Esophagus muscularis mucosa (tissue), 4 donors: ENCODE results near the gene ATL3. TPM values are rescaled to one million over a fixed set of nuclear protein-coding genes. Genes with fewer than 3 reads are reported as not detected.

Experiments used
- DNase-seq: peaks from one replicate; pipeline ENCODE4 v3.0.0-alpha.2; 2017; ENCODE audit errors: extremely low spot score
- H3K27ac ChIP-seq, 4 donors: fragments of 200-600 bp; sonication (generic); replicated peaks in 1 of 4; 1 replicate in 3 of 4; 2 replicates in 1 of 4; pipeline ENCODE4 v1.5.1; 2016 to 2019; ENCODE audit warnings: mild to moderate bottlenecking in 1 of 4
- H3K27me3 ChIP-seq, 4 donors: fragments of 200-600 bp; sonication (generic); one replicate each; pipeline versions ENCODE4 v1.5.1 to v1.6.0; 2016 to 2019
- H3K36me3 ChIP-seq, 4 donors: fragments of 200-600 bp; sonication (generic); one replicate each; pipeline ENCODE4 v1.5.1; 2016 to 2019
- H3K4me1 ChIP-seq, 4 donors: fragments of 200-600 bp; sonication (generic); one replicate each; pipeline ENCODE4 v1.5.1; 2016 to 2019
- H3K4me3 ChIP-seq, 4 donors: fragments of 200-600 bp; sonication (generic); 1 replicate in 2 of 4; 2 replicates in 2 of 4; pipeline ENCODE4 v1.5.1; 2016 to 2019; ENCODE audit warnings: mild to moderate bottlenecking in 4 of 4, moderate library complexity in 1 of 4
- H3K9me3 ChIP-seq, 4 donors: fragments of 200-600 bp; sonication (generic); 1 replicate in 3 of 4; 2 replicates in 1 of 4; pipeline ENCODE4 v1.5.1; 2016 to 2019
- EP300 ChIP-seq: sonication (generic); formaldehyde crosslinking; IDR thresholded peaks from one replicate; pipeline ENCODE4 v1.6.1; 2017; ENCODE audit warnings: antibody characterized with exemption
- POLR2A ChIP-seq: fragments of 450-650 bp; IDR thresholded peaks from one replicate; pipeline ENCODE4 v1.6.1; 2017; ENCODE audit warnings: antibody characterized with exemption, moderate library complexity, mild to moderate bottlenecking, low read depth
- POLR2AphosphoS5 ChIP-seq, 2 donors: sonication (generic); formaldehyde crosslinking; IDR thresholded peaks; one replicate each; pipeline ENCODE4 v1.6.1; 2017; ENCODE audit warnings: antibody characterized with exemption in 2 of 2
- WGBS: methylation state at CpG from one replicate; pipeline ENCODE4 v1.1.5; 2018; 5-methylcytosine and 5-hydroxymethylcytosine counted together
- intact Hi-C: fragments of 100-400 bp; cut with DNase I; formaldehyde crosslinking; loops from one replicate; pipeline ENCODE4 v1.15.1; 2023
- total RNA-seq, 4 donors: library from RNA; depleted of rRNA; stranded (reverse); fragments of >200 nt; gene quantifications; one replicate each; pipeline versions ENCODE4 v1.1.0 to v1.2.1, GENCODE V29; 2016
- TF ChIP-seq, protein P1 (sequence below), 3 experiments: fragments of 200-600 bp in 2 of 3; fragments of 450-650 bp in 1 of 3; sonication (generic) in 2 of 3; IDR thresholded peaks; one replicate each; pipeline ENCODE4 v1.5.1; 2017 to 2019; ENCODE audit warnings: antibody characterized with exemption in 3 of 3, mild to moderate bottlenecking in 2 of 3, moderate library complexity in 1 of 3

The ATL3 gene, protein sequence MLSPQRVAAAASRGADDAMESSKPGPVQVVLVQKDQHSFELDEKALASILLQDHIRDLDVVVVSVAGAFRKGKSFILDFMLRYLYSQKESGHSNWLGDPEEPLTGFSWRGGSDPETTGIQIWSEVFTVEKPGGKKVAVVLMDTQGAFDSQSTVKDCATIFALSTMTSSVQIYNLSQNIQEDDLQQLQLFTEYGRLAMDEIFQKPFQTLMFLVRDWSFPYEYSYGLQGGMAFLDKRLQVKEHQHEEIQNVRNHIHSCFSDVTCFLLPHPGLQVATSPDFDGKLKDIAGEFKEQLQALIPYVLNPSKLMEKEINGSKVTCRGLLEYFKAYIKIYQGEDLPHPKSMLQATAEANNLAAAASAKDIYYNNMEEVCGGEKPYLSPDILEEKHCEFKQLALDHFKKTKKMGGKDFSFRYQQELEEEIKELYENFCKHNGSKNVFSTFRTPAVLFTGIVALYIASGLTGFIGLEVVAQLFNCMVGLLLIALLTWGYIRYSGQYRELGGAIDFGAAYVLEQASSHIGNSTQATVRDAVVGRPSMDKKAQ
- 100 to 1,000 TPM; 138 to 202 (median 144) TPM for total RNA-seq

DNA sequence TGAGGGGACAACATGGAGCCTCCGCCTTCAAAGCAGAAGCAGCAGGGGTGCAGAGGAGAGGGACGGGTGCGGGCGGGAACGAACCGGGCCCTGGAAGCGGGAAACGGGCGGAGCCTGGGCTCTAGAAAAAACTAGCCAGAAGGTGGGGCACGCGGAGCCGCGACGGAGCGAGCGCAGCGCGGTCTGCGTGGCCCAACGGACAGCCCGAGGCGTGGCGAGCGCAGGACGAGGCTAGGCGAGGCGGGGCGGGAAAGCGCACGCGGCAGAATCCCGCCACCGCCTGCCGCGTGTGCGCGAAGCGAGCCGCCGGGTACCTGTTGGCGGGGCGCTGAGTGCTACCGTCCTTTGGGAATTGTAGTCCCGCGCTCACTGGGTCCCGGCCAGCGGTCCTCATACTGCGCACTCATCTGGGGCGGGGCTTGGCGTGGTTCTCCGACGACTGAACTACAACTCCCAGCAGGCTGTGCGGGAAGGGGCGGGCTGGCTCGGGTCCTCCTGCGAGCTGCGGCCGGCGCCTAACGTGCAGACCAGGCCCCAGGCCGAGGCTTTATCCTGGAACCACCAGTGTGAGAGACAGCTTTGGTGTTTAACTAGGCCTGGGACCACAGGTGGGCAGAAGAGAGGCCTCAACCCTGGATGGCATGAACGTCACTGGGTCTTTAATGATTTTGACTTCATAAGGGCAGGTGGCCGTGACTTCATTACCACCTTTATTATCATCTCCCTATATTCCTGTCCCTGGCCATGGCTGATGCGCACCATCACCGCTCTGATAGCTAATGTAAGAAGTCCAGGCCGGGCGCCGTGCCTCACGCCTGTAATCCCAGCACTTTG lies at the start of gene ATL3:
TSS of gene ATL3 (minus strand) at position 55 of the 834 bp plus-strand sequence. CDS start at position 14, 41 bp downstream.
- 13% methylated on average over 59 of the region's 69 CpGs for WGBS

DNA sequence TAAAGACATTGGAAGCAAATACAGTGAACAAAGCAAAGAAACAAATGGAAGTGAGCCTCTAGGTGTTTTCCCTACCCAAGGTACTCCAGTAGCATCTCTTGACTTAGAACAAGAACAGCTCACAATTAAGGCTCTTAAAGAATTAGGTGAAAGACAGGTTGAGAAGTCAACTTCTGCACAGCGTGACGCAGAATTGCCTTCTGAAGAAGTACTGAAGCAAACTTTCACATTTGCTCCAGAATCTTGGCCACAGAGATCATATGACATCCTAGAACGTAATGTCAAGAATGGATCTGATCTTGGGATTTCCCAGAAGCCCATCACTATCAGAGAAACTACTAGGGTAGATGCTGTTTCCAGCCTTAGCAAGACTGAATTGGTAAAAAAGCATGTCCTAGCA lies 49.4 kb upstream of the ATL3 start:
- Histone ChIP-seq H3K27me3 (no peaks in the 10 kb centered on the region), H3K36me3 (peaks cover 0 to 7% (median 0%) of the 10 kb centered on the region in 4 donors), H3K4me1 (peaks cover 0 to 7% (median 3%) of the 10 kb centered on the region in 4 donors), H3K9me3 (no peaks in the 10 kb centered on the region), H3K4me3 (no peak overlapping the region), H3K27ac (no peak overlapping the region)
- intact Hi-C loops: no loop called here
- WGBS: 100% methylated on average over 3 of the region's 3 CpGs
- TF ChIP-seq, protein P1, sequence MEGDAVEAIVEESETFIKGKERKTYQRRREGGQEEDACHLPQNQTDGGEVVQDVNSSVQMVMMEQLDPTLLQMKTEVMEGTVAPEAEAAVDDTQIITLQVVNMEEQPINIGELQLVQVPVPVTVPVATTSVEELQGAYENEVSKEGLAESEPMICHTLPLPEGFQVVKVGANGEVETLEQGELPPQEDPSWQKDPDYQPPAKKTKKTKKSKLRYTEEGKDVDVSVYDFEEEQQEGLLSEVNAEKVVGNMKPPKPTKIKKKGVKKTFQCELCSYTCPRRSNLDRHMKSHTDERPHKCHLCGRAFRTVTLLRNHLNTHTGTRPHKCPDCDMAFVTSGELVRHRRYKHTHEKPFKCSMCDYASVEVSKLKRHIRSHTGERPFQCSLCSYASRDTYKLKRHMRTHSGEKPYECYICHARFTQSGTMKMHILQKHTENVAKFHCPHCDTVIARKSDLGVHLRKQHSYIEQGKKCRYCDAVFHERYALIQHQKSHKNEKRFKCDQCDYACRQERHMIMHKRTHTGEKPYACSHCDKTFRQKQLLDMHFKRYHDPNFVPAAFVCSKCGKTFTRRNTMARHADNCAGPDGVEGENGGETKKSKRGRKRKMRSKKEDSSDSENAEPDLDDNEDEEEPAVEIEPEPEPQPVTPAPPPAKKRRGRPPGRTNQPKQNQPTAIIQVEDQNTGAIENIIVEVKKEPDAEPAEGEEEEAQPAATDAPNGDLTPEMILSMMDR (IDR thresholded peaks at IDR 0.05): no peak
- no peak for TF ChIP-seq EP300
- no peak for TF ChIP-seq POLR2A
- TF ChIP-seq POLR2AphosphoS5 (IDR thresholded peaks at IDR 0.05): no peak
- no peak for DNase-seq

More for the DNA sequence above, at the start of gene ATL3:
- intact Hi-C loops: no loop called here
- TF ChIP-seq POLR2AphosphoS5 (IDR thresholded peaks at IDR 0.05): peak; percentile 86 to 92
- TF ChIP-seq EP300: no peak
- TF ChIP-seq, protein P1 (IDR thresholded peaks at IDR 0.05): peak in 2 of 3 experiments; percentile 17 to 26
- TF ChIP-seq POLR2A: peak; percentile 24
- DNase-seq: peak; percentile 99
- Histone ChIP-seq H3K27ac (peak within 1 kb of the TSS; percentile 97 to 100 (median 99)), H3K9me3 (no peaks in the 10 kb centered on the region), H3K27me3 (no peaks in the 10 kb centered on the region), H3K4me1 (peaks cover 41 to 44% (median 42%) of the 10 kb centered on the region in 4 donors), H3K4me3 (peak within 1 kb of the TSS; percentile 79 to 98 (median 83)), H3K36me3 (no peaks in the 10 kb centered on the region)

DNA sequence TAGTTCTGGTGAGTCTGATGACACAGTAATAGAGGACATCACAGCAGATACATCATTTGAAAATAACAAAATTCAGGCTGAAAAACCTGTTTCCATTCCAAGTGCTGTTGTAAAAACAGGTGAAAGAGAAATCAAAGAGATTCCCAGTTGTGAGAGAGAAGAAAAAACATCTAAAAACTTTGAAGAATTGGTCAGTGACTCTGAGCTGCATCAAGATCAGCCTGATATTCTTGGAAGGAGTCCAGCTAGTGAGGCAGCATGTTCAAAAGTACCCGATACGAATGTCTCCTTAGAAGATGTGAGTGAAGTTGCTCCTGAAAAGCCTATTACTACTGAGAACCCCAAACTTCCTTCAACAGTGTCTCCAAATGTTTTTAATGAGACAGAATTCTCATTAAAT lies 48.8 kb upstream of the ATL3 start:
- H3K4me3 ChIP-seq: no peak overlapping the region
- 36% methylated on average over 2 of the region's 2 CpGs for WGBS
- no peak overlapping the region for H3K27ac ChIP-seq
- peaks cover 0 to 7% (median 0%) of the 10 kb centered on the region in 4 donors for H3K36me3 ChIP-seq
- TF ChIP-seq EP300: no peak
- no peak for TF ChIP-seq POLR2A
- TF ChIP-seq, protein P1 (IDR thresholded peaks at IDR 0.05): no peak
- TF ChIP-seq POLR2AphosphoS5 (IDR thresholded peaks at IDR 0.05): no peak
- peaks cover 0 to 7% (median 3%) of the 10 kb centered on the region in 4 donors for H3K4me1 ChIP-seq
- no peaks in the 10 kb centered on the region for H3K9me3 ChIP-seq
- H3K27me3 ChIP-seq: no peaks in the 10 kb centered on the region
- no peak for DNase-seq
- intact Hi-C loops: no loop called here

DNA sequence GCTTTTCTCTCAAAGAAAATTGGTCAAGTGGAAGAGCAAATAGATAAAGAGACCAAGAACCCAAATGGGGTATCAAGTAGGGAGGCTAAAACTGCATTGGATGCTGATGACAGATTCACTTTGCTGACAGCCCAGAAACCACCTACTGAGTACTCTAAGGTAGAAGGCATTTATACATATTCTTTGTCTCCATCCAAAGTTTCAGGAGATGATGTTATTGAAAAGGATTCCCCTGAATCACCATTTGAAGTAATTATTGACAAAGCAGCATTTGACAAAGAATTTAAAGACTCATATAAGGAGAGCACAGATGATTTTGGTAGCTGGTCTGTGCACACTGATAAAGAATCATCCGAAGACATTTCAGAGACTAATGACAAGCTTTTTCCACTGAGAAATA lies 47.8 kb upstream of the ATL3 start:
- intact Hi-C loops: no loop called here
- no peak for DNase-seq
- TF ChIP-seq POLR2AphosphoS5 (IDR thresholded peaks at IDR 0.05): no peak
- TF ChIP-seq EP300: no peak
- no peak for TF ChIP-seq POLR2A
- TF ChIP-seq, protein P1 (IDR thresholded peaks at IDR 0.05): no peak
- no peaks in the 10 kb centered on the region for H3K9me3 ChIP-seq
- H3K27me3 ChIP-seq: no peaks in the 10 kb centered on the region
- no peak overlapping the region for H3K4me3 ChIP-seq
- WGBS: 85% methylated on average over 1 of the region's 1 CpG
- no peak overlapping the region for H3K27ac ChIP-seq
- peaks cover 0 to 7% (median 3%) of the 10 kb centered on the region in 4 donors for H3K4me1 ChIP-seq
- peaks cover 0 to 7% (median 0%) of the 10 kb centered on the region in 4 donors for H3K36me3 ChIP-seq
